ENCODE results near the gene EFCAB8.
"Not testable (repeated sequence)": the region's sequence is repeated elsewhere in the genome, so short reads cannot be mapped to it uniquely, and the experiment has no call there.

EFCAB8 gene

DNA sequence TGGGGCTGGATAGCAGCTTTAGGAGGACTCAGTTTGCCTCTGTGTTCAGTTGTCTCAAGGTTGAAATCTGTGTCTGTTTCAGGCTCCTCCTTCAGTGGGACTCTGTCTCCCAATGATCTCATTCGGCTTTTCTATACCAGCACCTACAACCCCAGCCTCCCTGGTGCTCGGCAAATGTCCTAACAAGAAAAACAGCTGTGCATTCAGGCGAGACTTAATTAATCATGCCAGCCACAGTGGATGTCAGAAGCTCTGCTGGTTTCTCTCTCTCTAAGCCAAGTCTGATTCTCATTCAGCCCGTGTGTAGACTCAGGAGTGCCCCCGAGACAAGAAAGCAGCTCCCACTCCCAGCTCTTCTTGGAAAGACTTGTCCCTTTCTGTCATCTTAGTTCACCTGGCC lies 98.7 kb downstream of the EFCAB8 start:
- DNase-seq (ENCODE audit: insufficient read length, low spot score) (no peak), FAIRE-seq (no peak)

DNA sequence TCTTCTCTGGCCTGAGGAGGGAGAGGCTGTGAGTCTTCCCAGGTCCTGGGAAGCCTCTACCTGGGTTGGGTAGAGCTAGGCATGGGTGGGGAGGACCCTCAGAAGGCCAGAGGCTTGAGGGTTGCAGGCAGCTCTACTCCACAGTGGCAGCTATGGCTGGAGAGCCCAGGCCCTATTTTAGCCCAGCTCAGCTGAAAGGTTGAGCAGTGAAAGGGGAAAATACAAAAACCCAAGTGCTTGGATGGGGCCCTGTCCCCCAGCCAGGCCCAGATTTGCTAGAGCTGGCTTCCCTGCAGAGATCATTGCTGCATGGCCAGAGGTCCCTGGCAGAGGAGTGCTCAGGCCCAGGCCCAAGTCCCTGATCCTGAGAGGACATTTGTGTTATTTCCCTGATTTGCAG lies 99.9 kb downstream of the EFCAB8 start:
- TF ChIP-seq PAX5 (IDR thresholded peaks at IDR 0.05; ENCODE audit: insufficient read depth, low read length, severe bottlenecking): no peak
- TF ChIP-seq POLR2A (IDR thresholded peaks at IDR 0.05; ENCODE audit: low read depth, low read length): no peak
- no peak for TF ChIP-seq POU2F2 (IDR thresholded peaks at IDR 0.05; ENCODE audit: low read depth, low read length)
- no peak for TF ChIP-seq POLR2AphosphoS5 (IDR thresholded peaks at IDR 0.05; ENCODE audit: low read depth, low read length)
- TF ChIP-seq SPI1 (IDR thresholded peaks at IDR 0.05; ENCODE audit: low read depth, low read length): no peak
- no peak for TF ChIP-seq TAF1 (IDR thresholded peaks at IDR 0.05; ENCODE audit: low read depth, low read length)
- DNase-seq (ENCODE audit: insufficient read length, low spot score) (no peak), FAIRE-seq (no peak)

More for the DNA sequence above, 98.7 kb downstream of the EFCAB8 start:
- TF ChIP-seq POLR2A (IDR thresholded peaks at IDR 0.05; ENCODE audit: low read depth, low read length): no peak
- no peak for TF ChIP-seq POLR2AphosphoS5 (IDR thresholded peaks at IDR 0.05; ENCODE audit: low read depth, low read length)
- TF ChIP-seq POU2F2 (IDR thresholded peaks at IDR 0.05; ENCODE audit: low read depth, low read length): no peak
- TF ChIP-seq SPI1 (IDR thresholded peaks at IDR 0.05; ENCODE audit: low read depth, low read length): no peak
- no peak for TF ChIP-seq PAX5 (IDR thresholded peaks at IDR 0.05; ENCODE audit: insufficient read depth, low read length, severe bottlenecking)
- no peak for TF ChIP-seq TAF1 (IDR thresholded peaks at IDR 0.05; ENCODE audit: low read depth, low read length)

DNA sequence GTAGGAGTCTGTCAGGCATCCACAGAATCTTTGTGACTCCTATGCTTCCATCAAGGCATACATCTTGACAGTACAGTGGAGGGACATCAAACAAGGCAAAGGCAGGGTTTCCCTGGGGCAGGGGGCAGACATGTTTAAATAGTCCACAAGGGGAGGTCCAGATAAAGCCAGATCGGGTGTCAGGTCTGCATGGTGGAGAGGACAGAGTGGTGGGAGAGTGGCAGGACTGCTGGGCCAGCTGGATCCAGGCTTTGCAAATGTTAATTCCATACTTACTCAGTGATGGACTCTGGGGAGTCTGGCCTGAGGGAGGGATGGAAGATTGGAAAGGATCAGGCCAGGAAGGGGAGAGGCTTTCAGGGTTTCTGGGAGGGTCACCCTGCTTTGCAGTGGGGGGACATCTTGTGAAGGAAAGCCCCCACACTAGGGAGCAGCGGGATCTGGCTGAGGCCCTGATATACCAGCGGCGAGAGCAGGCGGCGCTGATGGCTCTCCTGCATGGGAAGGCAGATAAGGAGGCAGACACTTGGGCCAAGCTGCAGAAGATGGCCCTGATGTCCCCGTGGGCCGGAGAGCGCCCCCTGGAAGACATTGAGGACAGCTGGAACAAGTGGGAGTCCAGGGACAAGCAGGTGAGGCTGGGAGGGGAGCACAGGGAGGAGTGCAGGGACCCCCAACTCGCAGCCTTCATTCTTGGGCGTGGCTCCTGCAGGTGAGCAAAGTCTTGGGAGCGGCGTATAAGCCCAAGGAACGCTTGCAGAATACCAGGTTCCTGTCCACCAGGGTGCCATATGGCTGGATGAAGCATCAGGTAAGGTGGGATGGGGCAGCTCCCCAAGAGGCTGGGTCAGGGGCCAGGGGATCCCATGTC lies 100.9 kb downstream of the EFCAB8 start:
- TF ChIP-seq SPI1 (IDR thresholded peaks at IDR 0.05; ENCODE audit: low read depth, low read length) (no peak), POLR2AphosphoS5 (IDR thresholded peaks at IDR 0.05; ENCODE audit: low read depth, low read length) (no peak), TAF1 (IDR thresholded peaks at IDR 0.05; ENCODE audit: low read depth, low read length) (no peak), POLR2A (IDR thresholded peaks at IDR 0.05; ENCODE audit: low read depth, low read length) (no peak), POU2F2 (IDR thresholded peaks at IDR 0.05; ENCODE audit: low read depth, low read length) (no peak), PAX5 (IDR thresholded peaks at IDR 0.05; ENCODE audit: insufficient read depth, low read length, severe bottlenecking) (no peak)
- DNase-seq (ENCODE audit: insufficient read length, low spot score) (no peak), FAIRE-seq (no peak)

DNA sequence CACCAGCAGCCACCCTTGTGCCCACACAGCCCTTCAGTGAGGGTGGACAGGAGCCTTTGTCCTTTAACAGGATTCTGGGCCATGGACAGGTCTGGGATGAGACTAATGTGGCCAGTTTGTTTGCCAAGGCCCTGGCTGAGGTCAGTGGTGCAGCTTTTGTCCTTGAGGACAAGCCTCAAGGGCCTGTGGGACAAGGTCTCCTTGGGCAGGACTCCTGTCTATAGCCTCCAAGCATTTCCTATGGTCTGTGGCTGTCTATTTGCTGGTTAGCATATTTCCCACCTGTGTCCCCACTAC lies 101.4 kb downstream of the EFCAB8 start:
- TF ChIP-seq POLR2A (IDR thresholded peaks at IDR 0.05; ENCODE audit: low read depth, low read length): no peak
- no peak for TF ChIP-seq PAX5 (IDR thresholded peaks at IDR 0.05; ENCODE audit: insufficient read depth, low read length, severe bottlenecking)
- TF ChIP-seq POU2F2 (IDR thresholded peaks at IDR 0.05; ENCODE audit: low read depth, low read length): no peak
- TF ChIP-seq SPI1 (IDR thresholded peaks at IDR 0.05; ENCODE audit: low read depth, low read length): no peak
- no peak for TF ChIP-seq TAF1 (IDR thresholded peaks at IDR 0.05; ENCODE audit: low read depth, low read length)
- TF ChIP-seq POLR2AphosphoS5 (IDR thresholded peaks at IDR 0.05; ENCODE audit: low read depth, low read length): no peak
- FAIRE-seq (no peak), DNase-seq (ENCODE audit: insufficient read length, low spot score) (no peak)

DNA sequence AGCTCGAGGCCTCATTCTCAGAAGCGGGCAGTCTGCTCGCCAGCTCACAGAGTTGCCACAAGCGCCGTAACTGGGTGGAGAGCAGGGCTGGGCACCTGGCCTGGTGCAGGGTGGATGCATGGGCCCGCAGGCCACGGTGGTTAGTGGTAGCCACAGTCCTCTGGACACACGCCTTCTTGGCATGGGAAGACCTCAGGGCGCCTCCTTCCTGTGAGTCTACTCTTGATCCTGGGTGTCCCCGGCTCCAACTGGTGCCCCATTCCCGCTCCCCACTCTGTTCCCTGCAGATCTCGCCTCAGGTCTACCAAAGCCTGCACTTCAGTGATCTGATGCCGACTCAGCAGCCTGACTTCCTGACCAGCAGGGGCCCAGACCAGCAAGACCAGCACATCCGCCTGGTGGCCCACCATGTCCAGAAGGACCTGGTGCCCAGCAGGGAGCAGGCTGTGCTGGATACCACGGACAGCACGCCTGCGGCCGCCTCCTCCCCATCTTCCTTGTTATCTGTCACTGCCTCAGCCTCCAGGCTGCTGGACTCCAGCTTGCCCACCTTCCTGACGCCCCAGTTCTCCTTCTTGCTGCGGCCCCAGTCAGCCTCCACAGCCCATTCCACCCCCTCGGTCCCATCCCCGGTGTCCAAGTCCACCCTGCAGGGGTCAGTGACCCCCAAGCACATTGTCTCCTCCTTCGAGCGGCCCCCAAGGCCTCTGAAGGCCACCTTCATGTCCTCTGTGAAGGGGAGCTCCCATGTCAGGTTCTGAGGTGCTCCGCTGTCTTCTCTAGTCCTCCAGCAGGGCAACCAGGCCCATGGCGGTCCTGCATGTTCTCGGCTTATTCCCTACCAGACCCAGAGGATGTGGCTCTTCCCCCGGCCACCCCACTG lies 102.4 kb downstream of the EFCAB8 start:
- no peak for FAIRE-seq
- TF ChIP-seq PAX5 (IDR thresholded peaks at IDR 0.05; ENCODE audit: insufficient read depth, low read length, severe bottlenecking): no peak
- no peak for TF ChIP-seq POU2F2 (IDR thresholded peaks at IDR 0.05; ENCODE audit: low read depth, low read length)
- TF ChIP-seq TAF1 (IDR thresholded peaks at IDR 0.05; ENCODE audit: low read depth, low read length): no peak
- no peak for TF ChIP-seq POLR2AphosphoS5 (IDR thresholded peaks at IDR 0.05; ENCODE audit: low read depth, low read length)
- no peak for TF ChIP-seq POLR2A (IDR thresholded peaks at IDR 0.05; ENCODE audit: low read depth, low read length)
- TF ChIP-seq SPI1 (IDR thresholded peaks at IDR 0.05; ENCODE audit: low read depth, low read length): no peak
- no peak for DNase-seq (ENCODE audit: insufficient read length, low spot score)

DNA sequence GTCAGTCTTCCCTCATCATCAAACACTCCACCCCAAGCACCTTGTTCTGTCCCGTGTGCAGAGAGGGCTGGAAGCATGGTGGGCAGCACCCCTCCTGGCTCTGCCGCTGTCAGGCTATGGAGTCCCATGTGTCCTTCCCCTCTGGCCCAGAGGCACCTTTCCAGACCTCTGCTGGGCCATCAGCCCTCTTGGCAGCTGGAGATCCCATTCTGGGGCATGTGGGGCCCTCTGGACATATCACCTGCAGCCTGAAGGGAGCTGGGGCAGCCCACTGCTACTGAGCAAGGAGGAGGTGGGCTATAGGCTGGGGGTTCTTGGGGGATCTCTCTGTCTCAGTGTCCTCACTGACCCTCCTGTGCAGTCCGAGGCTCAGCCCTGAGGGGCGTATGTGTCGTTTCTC lies 103.3 kb downstream of the EFCAB8 start:
- FAIRE-seq (no peak), DNase-seq (ENCODE audit: insufficient read length, low spot score) (no peak)
- no peak for TF ChIP-seq POLR2AphosphoS5 (IDR thresholded peaks at IDR 0.05; ENCODE audit: low read depth, low read length)
- TF ChIP-seq SPI1 (IDR thresholded peaks at IDR 0.05; ENCODE audit: low read depth, low read length): no peak
- TF ChIP-seq POU2F2 (IDR thresholded peaks at IDR 0.05; ENCODE audit: low read depth, low read length): no peak
- TF ChIP-seq PAX5 (IDR thresholded peaks at IDR 0.05; ENCODE audit: insufficient read depth, low read length, severe bottlenecking): no peak
- TF ChIP-seq POLR2A (IDR thresholded peaks at IDR 0.05; ENCODE audit: low read depth, low read length): no peak
- no peak for TF ChIP-seq TAF1 (IDR thresholded peaks at IDR 0.05; ENCODE audit: low read depth, low read length)

DNA sequence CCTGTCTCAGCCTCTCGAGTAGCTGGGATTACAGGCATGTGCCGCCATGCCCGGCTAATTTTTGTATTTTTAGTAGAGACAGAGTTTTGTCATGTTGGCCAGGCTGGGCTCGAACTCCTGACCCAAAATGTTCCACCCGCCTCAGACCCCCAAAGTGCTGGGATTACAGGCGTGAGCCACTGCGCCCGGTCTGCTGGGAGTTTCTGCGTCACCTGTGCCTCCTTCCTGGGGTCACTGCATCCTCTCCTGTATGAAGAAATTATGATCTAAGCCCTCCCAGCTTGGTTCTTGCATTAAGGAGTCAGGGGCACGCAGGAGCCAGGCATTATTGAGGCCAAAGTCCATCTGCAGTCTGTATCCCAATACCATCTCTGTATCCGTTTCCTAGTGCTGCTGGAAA lies 103.9 kb downstream of the EFCAB8 start:
- FAIRE-seq; DNase-seq (ENCODE audit: insufficient read length, low spot score): not testable (repeated sequence)

DNA sequence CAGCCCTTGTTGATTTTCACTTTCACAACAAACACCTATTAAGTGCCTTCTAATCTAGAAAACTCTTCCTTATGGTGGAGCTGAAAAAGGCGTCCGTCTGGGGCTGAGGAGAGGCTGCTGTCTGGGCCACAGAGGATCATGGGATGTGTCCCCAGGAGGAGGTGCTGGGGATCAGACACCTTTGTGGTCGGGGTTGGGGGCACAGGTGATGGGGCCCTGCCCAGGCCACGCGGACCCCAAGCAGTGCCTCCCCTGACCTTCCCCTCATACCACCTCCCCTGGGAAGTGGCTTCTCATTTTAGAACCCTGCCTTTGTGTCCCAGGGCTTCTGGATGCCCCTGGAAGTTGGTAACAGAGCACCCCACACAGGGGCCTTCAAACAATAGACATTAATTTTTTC lies 104.5 kb downstream of the EFCAB8 start:
- DNase-seq (ENCODE audit: insufficient read length, low spot score) (no peak), FAIRE-seq (no peak)

DNA sequence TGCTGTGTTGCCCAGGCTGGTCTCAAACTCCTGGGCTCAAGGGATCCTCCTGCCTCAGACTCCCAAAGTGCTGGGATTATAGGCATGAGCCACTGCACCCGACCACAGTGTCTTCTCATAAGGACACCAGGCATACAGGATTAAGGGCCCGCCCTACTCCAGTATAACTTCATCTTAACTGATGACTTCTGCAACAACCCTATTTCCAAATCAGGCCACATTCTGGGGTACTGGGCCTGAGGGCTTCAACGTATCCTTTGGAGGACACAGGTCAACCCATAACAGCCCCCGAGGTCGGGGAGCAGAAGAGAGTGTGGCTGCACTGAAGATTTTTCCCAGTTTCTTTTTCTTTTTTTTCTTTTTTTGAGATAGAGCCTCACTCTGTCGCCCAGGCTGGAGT lies 105.9 kb downstream of the EFCAB8 start:
- FAIRE-seq (no peak), DNase-seq (ENCODE audit: insufficient read length, low spot score) (no peak)
- TF ChIP-seq POU2F2 (IDR thresholded peaks at IDR 0.05; ENCODE audit: low read depth, low read length) (no peak), POLR2AphosphoS5 (IDR thresholded peaks at IDR 0.05; ENCODE audit: low read depth, low read length) (no peak), SPI1 (IDR thresholded peaks at IDR 0.05; ENCODE audit: low read depth, low read length) (no peak), PAX5 (IDR thresholded peaks at IDR 0.05; ENCODE audit: insufficient read depth, low read length, severe bottlenecking) (no peak)

More for the DNA sequence above, 104.5 kb downstream of the EFCAB8 start:
- TF ChIP-seq TAF1 (IDR thresholded peaks at IDR 0.05; ENCODE audit: low read depth, low read length) (no peak), POLR2AphosphoS5 (IDR thresholded peaks at IDR 0.05; ENCODE audit: low read depth, low read length) (no peak), POLR2A (IDR thresholded peaks at IDR 0.05; ENCODE audit: low read depth, low read length) (no peak), POU2F2 (IDR thresholded peaks at IDR 0.05; ENCODE audit: low read depth, low read length) (no peak), PAX5 (IDR thresholded peaks at IDR 0.05; ENCODE audit: insufficient read depth, low read length, severe bottlenecking) (no peak), SPI1 (IDR thresholded peaks at IDR 0.05; ENCODE audit: low read depth, low read length) (no peak)

Measured in GM12891 (cell line).